Vagina (tissue), 2 donors: Measurements from ENCODE around the gene TMC1.

Source experiments
- POLR2AphosphoS5 ChIP-seq, 2 donors: sonication (generic); formaldehyde crosslinking; IDR thresholded peaks; one replicate each; pipeline ENCODE4 v1.9.0; 2017; ENCODE audit warnings: antibody characterized with exemption in 2 of 2, mild to moderate bottlenecking in 2 of 2, low read depth in 1 of 2; ENCODE audit not compliant: insufficient read depth in 1 of 2
- TF ChIP-seq, protein P1 (sequence below), 3 experiments: fragments of 450-650 bp in 2 of 3; fragments of 200-600 bp in 1 of 3; sonication (generic) in 1 of 3; IDR thresholded peaks; one replicate each; pipeline ENCODE4 v1.5.1; 2017 to 2019; ENCODE audit warnings: antibody characterized with exemption in 3 of 3, mild to moderate bottlenecking in 2 of 3, moderate library complexity in 2 of 3

DNA sequence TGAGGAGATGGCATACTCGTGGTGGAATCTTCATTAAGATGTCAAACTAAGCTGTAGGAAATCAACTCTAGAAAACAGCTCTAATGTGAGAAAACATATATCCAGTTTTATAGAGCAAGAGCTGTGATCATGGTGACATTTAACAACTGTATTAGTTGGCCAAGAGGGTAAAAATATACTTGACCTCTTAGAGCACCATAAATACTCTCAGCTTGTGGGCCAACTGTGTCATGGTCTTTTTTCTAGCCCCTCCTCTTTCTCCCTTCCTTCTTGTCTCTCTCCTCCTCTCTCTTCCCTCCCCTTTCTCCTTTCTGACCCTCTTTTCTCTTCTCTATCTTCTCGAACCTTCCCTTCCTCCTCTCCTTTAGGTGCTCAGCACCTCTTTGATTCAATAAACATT, 54.7 kb downstream of the TMC1 start:
- TF ChIP-seq, protein P1, sequence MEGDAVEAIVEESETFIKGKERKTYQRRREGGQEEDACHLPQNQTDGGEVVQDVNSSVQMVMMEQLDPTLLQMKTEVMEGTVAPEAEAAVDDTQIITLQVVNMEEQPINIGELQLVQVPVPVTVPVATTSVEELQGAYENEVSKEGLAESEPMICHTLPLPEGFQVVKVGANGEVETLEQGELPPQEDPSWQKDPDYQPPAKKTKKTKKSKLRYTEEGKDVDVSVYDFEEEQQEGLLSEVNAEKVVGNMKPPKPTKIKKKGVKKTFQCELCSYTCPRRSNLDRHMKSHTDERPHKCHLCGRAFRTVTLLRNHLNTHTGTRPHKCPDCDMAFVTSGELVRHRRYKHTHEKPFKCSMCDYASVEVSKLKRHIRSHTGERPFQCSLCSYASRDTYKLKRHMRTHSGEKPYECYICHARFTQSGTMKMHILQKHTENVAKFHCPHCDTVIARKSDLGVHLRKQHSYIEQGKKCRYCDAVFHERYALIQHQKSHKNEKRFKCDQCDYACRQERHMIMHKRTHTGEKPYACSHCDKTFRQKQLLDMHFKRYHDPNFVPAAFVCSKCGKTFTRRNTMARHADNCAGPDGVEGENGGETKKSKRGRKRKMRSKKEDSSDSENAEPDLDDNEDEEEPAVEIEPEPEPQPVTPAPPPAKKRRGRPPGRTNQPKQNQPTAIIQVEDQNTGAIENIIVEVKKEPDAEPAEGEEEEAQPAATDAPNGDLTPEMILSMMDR (IDR thresholded peaks at IDR 0.05): no peak
- TF ChIP-seq POLR2AphosphoS5 (IDR thresholded peaks at IDR 0.05; ENCODE audit: insufficient read depth in 1 of 2, low read depth in 1 of 2): no peak
